Measurements from ENCODE around the gene NEURL3.

DNA sequence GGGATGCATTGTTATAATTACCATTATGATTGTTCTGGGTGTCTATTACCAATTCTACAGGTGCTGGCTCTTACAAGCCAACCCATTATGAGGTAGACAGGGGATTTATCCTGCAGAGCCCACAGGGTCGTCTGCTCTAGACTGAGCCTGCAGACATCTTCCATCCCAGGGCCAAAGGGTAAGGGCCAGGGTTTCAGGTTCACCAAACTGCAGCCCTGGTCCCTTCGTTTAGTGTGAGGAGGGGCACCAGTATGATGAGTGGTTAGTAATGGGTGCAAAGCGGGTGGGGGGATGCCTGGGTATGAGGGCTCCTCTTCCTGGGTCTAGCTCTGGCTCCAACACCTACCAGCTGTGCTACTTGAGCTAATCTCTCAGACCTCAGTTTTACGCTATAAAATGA, 30.2 kb upstream of the NEURL3 start:
- TF ChIP-seq TAF1 (IDR thresholded peaks at IDR 0.05; ENCODE audit: control insufficient read depth, extremely low read depth, insufficient read depth, low read length, severe bottlenecking) (no peak), RBM15 (IDR thresholded peaks at IDR 0.05; ENCODE audit: insufficient read depth, low read length) (no peak), SIX5 (IDR thresholded peaks at IDR 0.05; ENCODE audit: borderline replicate concordance in 1 of 2, insufficient read depth in 1 of 2, low read depth in 1 of 2, low read length in 2 of 2) (no peak)
- TF ChIP-seq, protein P1, sequence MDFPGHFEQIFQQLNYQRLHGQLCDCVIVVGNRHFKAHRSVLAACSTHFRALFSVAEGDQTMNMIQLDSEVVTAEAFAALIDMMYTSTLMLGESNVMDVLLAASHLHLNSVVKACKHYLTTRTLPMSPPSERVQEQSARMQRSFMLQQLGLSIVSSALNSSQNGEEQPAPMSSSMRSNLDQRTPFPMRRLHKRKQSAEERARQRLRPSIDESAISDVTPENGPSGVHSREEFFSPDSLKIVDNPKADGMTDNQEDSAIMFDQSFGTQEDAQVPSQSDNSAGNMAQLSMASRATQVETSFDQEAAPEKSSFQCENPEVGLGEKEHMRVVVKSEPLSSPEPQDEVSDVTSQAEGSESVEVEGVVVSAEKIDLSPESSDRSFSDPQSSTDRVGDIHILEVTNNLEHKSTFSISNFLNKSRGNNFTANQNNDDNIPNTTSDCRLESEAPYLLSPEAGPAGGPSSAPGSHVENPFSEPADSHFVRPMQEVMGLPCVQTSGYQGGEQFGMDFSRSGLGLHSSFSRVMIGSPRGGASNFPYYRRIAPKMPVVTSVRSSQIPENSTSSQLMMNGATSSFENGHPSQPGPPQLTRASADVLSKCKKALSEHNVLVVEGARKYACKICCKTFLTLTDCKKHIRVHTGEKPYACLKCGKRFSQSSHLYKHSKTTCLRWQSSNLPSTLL (IDR thresholded peaks at IDR 0.05), result no peak

Data from K562 (cell line).